SK-N-MC (cell line): ENCODE results near the gene ANKFN1.
A peak's percentile ranks its signal among the peaks of the same experiment; 100 is the strongest.
"Not testable (repeated sequence)": the region's sequence is repeated elsewhere in the genome, so short reads cannot be mapped to it uniquely, and the experiment has no call there.

Experiments used
- DNase-seq: peaks from one replicate; pipeline ENCODE4 v3.0.0-alpha.2; 2011; ENCODE audit warnings: low read depth, low spot score
- H3K27ac ChIP-seq: fragments of 200-600 bp; sonication (generic); 2 replicates; pipeline ENCODE4 v1.5.1; 2016; ENCODE audit warnings: mixed run types
- H3K36me3 ChIP-seq: fragments of 200-600 bp; sonication (generic); 2 replicates; pipeline ENCODE4 v1.6.1; 2017; ENCODE audit warnings: antibody characterized with exemption, low read length, mixed read lengths; ENCODE audit not compliant: insufficient read depth
- H3K4me3 ChIP-seq: fragments of 200-600 bp; sonication (generic); 2 replicates; pipeline ENCODE4 v1.5.1; 2016
- H3K9ac ChIP-seq: fragments of 200-600 bp; sonication (generic); 2 replicates; pipeline ENCODE4 v1.8.0; 2017; ENCODE audit warnings: mixed run types, mixed read lengths; ENCODE audit not compliant: insufficient read length
- H3K9me3 ChIP-seq: fragments of 200-600 bp; sonication (generic); 2 replicates; pipeline ENCODE4 v1.6.1; 2017; ENCODE audit warnings: low read depth, mild to moderate bottlenecking, antibody characterized with exemption, low read length, moderate library complexity, mixed read lengths
- EZH2 ChIP-seq: fragments of 200-600 bp; sonication (generic); IDR thresholded peaks from one replicate; pipeline ENCODE4 v1.6.1; 2017; ENCODE audit warnings: antibody characterized with exemption
- FOXP2 ChIP-seq: optimal IDR thresholded peaks from 2 replicates; pipeline ENCODE3; 2011; ENCODE audit warnings: mild to moderate bottlenecking, moderate library complexity; ENCODE audit not compliant: insufficient read depth; ENCODE audit errors: extremely low read length, control extremely low read depth
- POLR2AphosphoS5 ChIP-seq: IDR thresholded peaks from 2 replicates; pipeline ENCODE4 v1.6.1; 2012; ENCODE audit warnings: mild to moderate bottlenecking, low read depth, low read length, borderline replicate concordance

ANKFN1 gene

DNA sequence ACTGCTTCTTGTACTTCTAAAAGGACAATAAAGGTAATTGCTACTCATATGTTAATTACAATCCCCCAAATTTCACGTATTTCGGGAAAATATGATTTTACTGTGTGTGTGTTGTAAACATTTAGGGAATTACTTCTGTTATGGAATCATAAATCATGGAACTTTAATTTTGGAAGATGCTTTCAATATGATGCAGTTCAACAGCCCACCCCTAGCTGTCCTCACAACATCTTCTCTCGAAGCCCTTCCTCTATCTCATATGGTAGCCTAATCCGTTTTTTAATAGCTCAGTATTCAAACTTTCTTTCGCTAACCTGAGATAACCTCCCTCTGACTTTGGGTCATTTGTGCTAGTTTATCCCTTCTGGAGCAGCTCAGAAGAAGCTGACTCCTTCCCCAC lies 78.4 kb downstream of the ANKFN1 start:
- H3K9me3 ChIP-seq: no peaks in the 10 kb centered on the region
- H3K9ac ChIP-seq: no peak overlapping the region
- H3K36me3 ChIP-seq: no peaks in the 10 kb centered on the region
- no peak for DNase-seq
- H3K27ac ChIP-seq: no peak overlapping the region
- TF ChIP-seq FOXP2: no peak
- no peak for TF ChIP-seq POLR2AphosphoS5
- TF ChIP-seq EZH2: no peak
- H3K4me3 ChIP-seq: no peak overlapping the region

GRCh38 chr17:56244268-56244890 lies 91.1 kb downstream of the ANKFN1 start:
- H3K27ac ChIP-seq: no peak overlapping the region
- no peak overlapping the region for H3K4me3 ChIP-seq
- H3K9ac ChIP-seq: no peak overlapping the region
- DNase-seq: no peak
- no peak for TF ChIP-seq FOXP2
- no peak for TF ChIP-seq POLR2AphosphoS5
- TF ChIP-seq EZH2: no peak
- H3K9me3 ChIP-seq: no peaks in the 10 kb centered on the region
- H3K36me3 ChIP-seq: no peaks in the 10 kb centered on the region

GRCh38 chr17:56247816-56248215 lies 94.5 kb downstream of the ANKFN1 start:
- TF ChIP-seq POLR2AphosphoS5: no peak
- no peak for TF ChIP-seq EZH2
- TF ChIP-seq FOXP2: no peak
- Histone ChIP-seq H3K9me3 (no peaks in the 10 kb centered on the region), H3K4me3 (no peak overlapping the region), H3K9ac (no peak overlapping the region), H3K27ac (no peak overlapping the region), H3K36me3 (no peaks in the 10 kb centered on the region)
- DNase-seq: no peak

DNA sequence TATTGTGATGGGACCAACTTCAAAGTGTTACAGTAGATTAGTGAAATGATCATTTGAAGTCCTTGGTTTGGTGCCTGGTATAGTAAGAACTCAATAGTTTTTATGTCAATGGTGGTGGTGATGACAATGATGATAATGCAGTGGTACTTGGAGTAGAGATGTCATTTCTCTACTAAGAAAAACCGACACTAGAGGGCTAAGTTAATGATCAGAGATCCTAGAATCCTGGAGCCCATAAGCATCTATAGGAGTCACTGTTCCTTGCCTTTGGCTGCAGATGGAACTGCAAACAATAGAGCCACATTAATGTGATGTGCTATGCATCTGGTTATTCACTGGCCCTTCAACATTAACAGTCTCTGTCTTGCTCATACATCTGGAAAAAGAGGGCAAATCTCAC lies 103.8 kb downstream of the ANKFN1 start:
- TF ChIP-seq EZH2: no peak
- no peak for TF ChIP-seq POLR2AphosphoS5
- TF ChIP-seq FOXP2: no peak
- DNase-seq: no peak

DNA sequence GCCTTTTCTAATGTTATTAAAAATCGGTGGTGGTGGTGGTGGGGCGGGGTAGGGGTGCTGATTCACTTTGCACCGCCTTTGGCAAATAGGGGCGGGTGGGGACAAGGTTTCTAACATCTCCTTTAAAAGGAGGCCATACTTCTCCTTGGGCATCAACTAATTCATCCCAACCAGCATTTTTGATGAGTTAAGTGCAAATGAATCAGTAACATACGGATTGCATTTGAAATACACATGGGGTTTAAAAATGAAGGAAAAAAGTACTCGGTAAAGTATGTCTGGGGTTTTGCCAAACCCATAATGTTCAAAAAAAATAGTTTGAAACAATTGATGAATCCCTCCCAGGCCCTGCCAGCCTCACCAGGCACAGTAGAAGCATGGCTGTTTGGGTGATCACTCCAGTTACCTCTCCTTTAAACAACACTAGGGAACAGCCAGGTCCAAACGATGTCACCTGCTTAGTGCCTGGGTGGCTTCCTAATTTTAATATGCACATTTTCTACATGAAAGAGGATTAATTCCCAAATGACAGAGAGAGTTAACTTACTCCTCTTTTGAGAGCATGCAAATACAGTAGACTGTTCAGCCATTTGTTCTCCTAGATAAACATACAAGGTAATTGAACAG lies 107.2 kb downstream of the ANKFN1 start:
- Histone ChIP-seq H3K4me3 (peak overlapping the region; percentile 39), H3K27ac (peak overlapping the region; percentile 88), H3K9ac (no peak overlapping the region), H3K9me3 (no peaks in the 10 kb centered on the region), H3K36me3 (no peaks in the 10 kb centered on the region)
- DNase-seq: no peak
- TF ChIP-seq POLR2AphosphoS5: no peak
- TF ChIP-seq FOXP2: no peak
- no peak for TF ChIP-seq EZH2

More for the DNA sequence above, 103.8 kb downstream of the ANKFN1 start:
- Histone ChIP-seq H3K9ac (no peak overlapping the region), H3K9me3 (no peaks in the 10 kb centered on the region), H3K36me3 (no peaks in the 10 kb centered on the region), H3K4me3 (no peak overlapping the region), H3K27ac (no peak overlapping the region)

GRCh38 chr17:56262803-56263202 lies 109.5 kb downstream of the ANKFN1 start:
- H3K9me3 ChIP-seq: no peaks in the 10 kb centered on the region
- no peak overlapping the region for H3K27ac ChIP-seq
- H3K36me3 ChIP-seq: no peaks in the 10 kb centered on the region
- H3K9ac ChIP-seq: no peak overlapping the region
- H3K4me3 ChIP-seq: no peak overlapping the region
- no peak for TF ChIP-seq FOXP2
- no peak for TF ChIP-seq EZH2
- no peak for TF ChIP-seq POLR2AphosphoS5
- DNase-seq: no peak

- DNase-seq: no peak
- TF ChIP-seq POLR2AphosphoS5: no peak
- TF ChIP-seq EZH2: no peak
- TF ChIP-seq FOXP2: no peak
Observed at GRCh38 chr17:56269556-56270389, 116.5 kb downstream of the ANKFN1 start.

DNA sequence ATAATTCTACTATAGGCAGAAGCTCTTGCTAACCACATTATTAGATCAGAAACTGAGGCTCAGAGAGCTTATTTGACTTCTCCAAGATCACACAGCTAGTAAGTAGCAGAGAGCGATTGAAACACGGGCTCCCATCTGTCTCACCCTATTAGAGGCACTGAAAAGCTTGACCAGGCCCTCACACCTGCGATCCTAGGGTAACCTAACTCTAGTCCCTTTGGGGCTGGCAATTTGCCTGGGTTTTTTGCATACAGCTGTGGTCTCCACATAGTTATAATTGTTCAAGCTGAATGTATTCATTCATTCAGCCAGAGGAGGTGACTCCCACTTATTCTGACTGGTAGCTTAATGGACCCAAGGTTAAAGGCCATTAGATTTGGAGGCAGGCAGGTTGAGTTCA lies 121.2 kb downstream of the ANKFN1 start:
- no peak overlapping the region for H3K9ac ChIP-seq
- H3K27ac ChIP-seq: no peak overlapping the region
- no peak overlapping the region for H3K4me3 ChIP-seq
- H3K9me3 ChIP-seq: no peaks in the 10 kb centered on the region
- no peaks in the 10 kb centered on the region for H3K36me3 ChIP-seq
- no peak for DNase-seq
- no peak for TF ChIP-seq EZH2
- no peak for TF ChIP-seq POLR2AphosphoS5
- no peak for TF ChIP-seq FOXP2

More at GRCh38 chr17:56269556-56270389, 116.5 kb downstream of the ANKFN1 start:
- Histone ChIP-seq H3K9ac (no peak overlapping the region), H3K36me3 (no peaks in the 10 kb centered on the region), H3K4me3 (no peak overlapping the region), H3K27ac (no peak overlapping the region), H3K9me3 (no peaks in the 10 kb centered on the region)

DNA sequence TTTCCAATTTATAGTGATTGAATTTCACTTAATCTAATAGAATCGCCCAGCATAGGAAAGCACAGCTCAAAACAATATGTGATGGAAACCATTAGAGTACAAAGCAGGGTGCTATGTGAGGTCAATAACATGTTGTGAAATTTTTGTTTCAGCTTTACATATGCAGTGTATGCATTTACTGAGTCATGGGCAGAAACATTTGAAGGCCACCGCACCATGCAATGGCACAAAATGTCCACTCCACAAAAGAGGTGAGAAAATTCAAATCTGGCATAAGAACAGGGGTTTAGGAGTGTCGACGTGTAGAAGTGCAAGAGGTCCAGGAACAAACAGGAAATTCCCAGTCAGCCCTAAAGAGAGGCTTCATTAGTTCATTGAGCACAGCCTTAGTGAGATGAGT lies 131.2 kb downstream of the ANKFN1 start:
- no peak for DNase-seq
- no peaks in the 10 kb centered on the region for H3K9me3 ChIP-seq
- H3K36me3 ChIP-seq: no peaks in the 10 kb centered on the region
- H3K9ac ChIP-seq: no peak overlapping the region
- no peak overlapping the region for H3K4me3 ChIP-seq
- no peak overlapping the region for H3K27ac ChIP-seq
- TF ChIP-seq EZH2: no peak
- TF ChIP-seq POLR2AphosphoS5: no peak
- no peak for TF ChIP-seq FOXP2

DNA sequence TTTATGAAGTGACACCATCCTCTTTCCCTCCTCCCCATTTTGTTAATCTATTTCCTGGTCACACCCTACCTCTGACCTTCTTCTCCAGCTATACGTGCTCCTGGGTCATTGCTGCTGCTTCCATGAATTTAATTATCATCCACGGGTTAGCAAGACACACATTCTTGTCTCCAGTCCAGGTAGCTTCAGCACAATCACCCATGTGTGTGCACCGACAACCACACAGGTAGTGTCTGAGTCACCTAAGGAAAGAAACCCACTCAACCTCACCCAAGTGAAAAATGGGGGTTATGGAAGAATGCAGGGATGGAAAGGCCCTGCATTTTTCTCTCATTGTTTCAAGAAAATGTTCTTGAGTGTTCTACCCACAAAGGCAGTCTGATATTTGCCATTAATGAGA lies 135.5 kb downstream of the ANKFN1 start:
- not testable (repeated sequence) for H3K9me3 ChIP-seq, H3K9ac ChIP-seq, H3K36me3 ChIP-seq, H3K4me3 ChIP-seq, H3K27ac ChIP-seq, DNase-seq
